NCI-H226 (cell line): ENCODE results near the gene SERPINC1.
A peak's percentile ranks its signal among the peaks of the same experiment; 100 is the strongest.
"Not testable (repeated sequence)": the region's sequence is repeated elsewhere in the genome, so short reads cannot be mapped to it uniquely, and the experiment has no call there.

Source experiments
- DNase-seq: peaks from one replicate; pipeline ENCODE4 v3.0.0-alpha.2; 2015

The SERPINC1 gene

GRCh38 chr1:173888749-173889148 lies 28.4 kb downstream of the SERPINC1 start:
- DNase-seq, result no peak

GRCh38 chr1:173887627-173888026 lies 29.5 kb downstream of the SERPINC1 start:
- DNase-seq, result no peak

GRCh38 chr1:173886746-173887611 lies 30.1 kb downstream of the SERPINC1 start:
- no peak for DNase-seq

DNA sequence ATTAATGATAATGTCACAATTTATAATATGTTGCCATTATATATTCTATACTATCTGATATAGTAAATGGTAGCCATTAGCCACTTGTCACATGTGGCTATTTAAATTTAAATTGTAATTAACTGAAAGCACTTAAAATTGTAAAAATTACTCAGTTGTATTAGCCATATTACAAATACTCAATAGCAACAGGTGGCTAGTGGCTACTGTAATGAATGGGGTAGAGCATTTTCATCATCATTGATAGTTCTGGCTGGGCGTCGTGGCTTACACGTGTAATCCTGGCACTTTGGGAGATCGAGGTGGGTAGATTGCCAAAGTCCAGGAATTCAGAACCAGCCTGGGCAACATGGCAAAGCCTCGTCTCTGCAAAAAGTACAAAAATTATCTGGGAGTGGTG lies 32.4 kb downstream of the SERPINC1 start:
- DNase-seq, result no peak

DNA sequence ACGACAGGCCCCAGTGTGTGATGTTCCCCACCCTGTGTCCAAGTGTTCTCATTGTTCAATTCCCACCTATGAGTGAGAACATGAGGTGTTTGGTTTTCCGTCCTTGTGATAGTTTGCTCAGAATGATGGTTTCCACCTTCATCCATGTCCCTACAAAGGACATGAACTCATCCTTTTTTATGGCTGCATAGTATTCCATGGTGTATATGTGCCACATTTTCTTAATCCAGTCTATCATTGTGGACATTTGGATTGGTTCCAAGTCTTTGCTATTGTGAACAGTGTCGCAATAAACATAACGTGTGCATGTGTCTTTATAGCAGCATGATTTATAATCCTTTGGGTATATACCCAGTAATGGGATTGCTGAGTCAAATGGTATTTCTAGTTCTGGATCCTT lies 36.0 kb downstream of the SERPINC1 start:
- DNase-seq, result not testable (repeated sequence)

DNA sequence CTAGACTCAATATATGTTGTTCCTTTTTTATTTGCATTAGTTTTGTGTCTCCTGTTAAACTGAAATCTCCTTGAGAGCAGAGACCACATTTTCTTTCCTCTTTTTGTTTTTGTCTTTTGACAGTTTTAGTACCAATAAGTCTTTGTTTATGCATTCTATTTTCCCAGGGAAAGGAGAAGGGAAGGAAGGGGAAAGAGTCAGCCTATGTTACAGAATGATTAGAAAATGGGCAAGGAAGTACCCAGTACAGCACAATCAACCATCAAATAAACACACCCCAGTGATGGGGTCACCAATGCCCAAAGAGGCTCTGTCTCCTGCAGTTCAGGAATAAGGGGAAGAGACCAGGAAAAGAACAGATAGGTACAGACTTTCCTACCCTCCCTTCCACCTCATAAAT lies 38.9 kb downstream of the SERPINC1 start:
- DNase-seq, result no peak

GRCh38 chr1:173876732-173877131 lies 40.4 kb downstream of the SERPINC1 start:
- no peak for DNase-seq

DNA sequence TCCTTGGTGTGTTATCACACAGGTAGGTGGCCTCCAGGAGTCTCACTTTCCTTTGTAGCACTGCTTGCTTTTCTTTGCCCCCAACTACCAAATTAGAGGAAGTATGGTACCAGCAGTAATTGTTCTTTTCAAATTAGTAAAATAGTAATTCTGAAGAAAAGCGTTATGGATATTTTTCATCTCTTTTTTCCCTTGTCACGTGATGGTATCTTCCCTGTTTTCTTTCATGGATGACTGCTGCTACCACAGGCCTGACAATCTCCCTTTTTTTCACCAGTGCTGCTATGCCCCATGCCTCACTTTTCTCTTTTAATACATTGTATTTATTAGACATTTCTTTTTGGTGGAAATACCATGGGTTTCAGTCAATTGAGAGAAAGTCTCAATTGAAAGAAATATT lies 45.6 kb downstream of the SERPINC1 start:
- DNase-seq, result no peak

- DNase-seq, result no peak
Measured at GRCh38 chr1:173871091-173871490, 46.0 kb downstream of the SERPINC1 start.

GRCh38 chr1:173870252-173871075 lies 46.7 kb downstream of the SERPINC1 start:
- no peak for DNase-seq

GRCh38 chr1:173869021-173869359 lies 48.1 kb downstream of the SERPINC1 start:
- no peak for DNase-seq

- DNase-seq, result peak; percentile 21
Measured at GRCh38 chr1:173868266-173869020, 48.7 kb downstream of the SERPINC1 start, which contains the start of gene ZBTB37. TSS of gene ZBTB37 (plus strand) at chr1:173868380. CDS start at chr1:173870226, 1,846 bp downstream.

- peak; percentile 98 for DNase-seq
Measured at GRCh38 chr1:173867753-173868265, 49.3 kb downstream of the SERPINC1 start, which contains the start of gene GAS5. TSS of gene GAS5 (minus strand) at chr1:173867989.

DNA sequence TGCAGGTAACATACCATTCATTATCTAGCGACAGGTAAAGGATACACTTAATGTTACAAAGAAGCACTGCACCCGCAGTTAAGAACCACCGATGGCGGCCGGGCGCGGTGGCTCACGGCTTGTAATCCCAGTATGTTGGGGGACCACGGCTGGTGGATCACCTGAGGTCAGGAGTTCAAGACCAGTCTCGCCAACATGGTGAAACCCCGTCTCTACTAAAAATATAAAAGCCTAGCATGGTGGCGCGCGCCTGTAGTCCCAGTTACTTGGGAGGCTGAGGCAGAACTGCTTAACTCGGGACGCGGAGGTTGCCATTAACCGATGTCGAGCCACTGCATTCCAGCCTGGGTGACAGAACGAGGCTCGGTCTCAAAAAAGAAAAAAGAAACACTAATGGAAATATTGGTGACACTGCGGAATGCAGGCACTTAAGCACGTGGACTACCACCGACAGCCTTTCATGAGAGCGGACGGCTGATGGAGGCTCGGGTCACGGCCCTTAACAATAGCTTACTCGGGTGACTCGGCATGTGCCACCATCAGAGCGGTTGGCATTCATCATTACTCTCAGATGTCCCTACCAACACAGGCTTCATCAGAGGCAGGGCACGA lies 49.9 kb downstream of the SERPINC1 start:
- DNase-seq, result no peak

DNA sequence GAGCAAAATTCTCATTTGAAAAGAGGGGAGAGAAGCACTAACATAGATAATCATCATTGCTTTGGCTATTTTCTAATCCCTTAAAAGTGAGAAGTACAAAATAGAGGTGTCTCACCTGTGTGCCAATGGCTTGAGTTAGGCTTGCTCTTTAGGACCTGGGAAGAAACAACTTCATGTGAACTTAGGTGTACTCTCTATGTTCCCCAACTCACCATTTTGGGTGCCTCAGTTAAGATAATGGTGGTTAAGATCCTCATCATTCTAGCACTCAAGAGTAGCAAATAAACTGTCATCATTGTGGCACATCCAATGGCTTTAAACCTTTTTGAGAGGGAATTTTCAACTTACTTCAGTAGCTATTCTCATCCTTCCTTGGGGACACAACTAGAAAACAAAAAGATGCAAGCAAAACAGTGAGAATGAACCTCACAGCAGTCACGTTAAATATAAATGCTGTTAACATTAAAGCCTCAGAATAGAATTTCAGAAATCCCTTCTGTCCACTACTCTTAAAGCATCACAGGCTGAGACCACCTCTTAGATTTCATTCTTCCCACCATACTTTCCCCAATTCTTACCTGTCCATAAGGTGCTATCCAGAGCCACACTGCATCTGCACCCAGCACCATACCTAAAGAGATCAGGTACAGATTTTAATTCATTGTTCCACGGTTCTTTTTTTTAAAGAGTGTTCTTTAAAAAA lies 50.6 kb downstream of the SERPINC1 start:
- DNase-seq, result no peak

- DNase-seq, result no peak
Measured at GRCh38 chr1:173865468-173866164, 51.5 kb downstream of the SERPINC1 start.

DNA sequence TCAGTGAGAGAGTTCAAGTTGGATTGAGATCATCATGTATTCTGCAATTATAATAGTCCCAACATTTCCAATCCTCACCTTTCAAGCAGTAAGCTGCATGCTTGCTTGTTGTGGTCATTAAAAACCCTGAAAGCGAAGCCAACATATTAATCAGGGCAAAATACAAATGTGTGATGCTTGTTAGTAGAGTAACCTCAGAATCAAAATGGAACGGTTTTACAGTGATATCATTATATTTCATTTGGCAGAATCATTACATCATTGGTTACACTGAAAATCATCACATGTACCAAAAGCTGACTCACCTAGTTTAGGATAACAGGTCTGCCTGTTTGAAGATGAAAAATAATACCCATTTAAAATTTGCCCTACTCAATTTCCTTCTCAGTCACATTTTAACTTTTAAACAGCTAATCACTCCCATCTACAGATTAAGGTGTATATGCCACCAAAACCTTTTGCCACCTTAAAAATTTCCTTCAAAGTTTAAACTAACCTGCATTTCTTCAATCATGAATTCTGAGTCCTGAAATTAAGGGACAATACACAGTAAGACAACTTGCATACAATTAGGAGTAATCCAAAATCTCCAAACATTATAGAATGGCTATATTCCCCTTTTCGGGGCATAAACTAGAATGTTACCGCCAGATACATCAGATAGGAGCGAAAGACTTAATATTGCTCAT lies 52.8 kb downstream of the SERPINC1 start:
- no peak for DNase-seq

DNA sequence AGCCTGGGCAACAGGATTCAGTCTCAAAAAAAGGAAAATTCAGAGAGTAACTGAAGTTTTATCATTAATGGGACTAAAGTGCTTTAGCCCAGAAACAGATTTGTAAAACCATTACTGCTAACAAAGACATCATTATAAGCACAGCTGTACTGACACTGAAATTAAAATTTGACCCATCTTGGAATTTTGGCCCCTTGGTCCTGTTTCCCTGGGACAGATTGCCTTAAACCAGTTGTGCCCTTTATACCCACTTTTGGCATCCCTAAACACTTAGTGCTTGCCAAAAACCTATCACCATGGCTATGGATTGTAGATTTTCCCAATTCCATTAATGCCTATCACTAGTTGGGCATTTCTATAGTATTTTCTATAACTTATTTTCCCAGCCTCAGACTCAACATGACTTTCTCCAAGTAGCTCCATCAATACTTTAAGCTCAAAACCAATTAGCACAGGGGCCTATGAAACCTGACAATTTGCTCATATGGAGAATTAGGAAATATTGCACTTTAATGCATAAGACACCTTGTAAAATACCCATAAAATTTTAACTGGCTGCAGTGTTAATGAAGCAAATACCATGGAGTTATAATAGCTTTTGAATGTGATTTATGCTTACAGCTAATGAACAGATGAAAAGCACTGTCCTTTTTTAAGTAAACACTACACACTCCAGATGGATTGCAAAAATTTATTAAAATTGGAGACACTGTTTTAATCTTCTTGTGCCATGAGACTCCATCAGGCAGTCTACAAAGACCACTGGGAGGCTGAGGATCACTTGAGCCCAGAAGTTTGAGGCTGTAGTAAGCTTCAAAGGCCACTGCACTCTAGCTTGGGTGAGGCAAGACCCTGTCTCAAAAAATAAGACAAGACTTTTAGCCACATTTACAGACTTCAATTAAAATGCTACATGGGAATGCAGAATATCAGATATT lies 53.6 kb downstream of the SERPINC1 start:
- no peak for DNase-seq

DNA sequence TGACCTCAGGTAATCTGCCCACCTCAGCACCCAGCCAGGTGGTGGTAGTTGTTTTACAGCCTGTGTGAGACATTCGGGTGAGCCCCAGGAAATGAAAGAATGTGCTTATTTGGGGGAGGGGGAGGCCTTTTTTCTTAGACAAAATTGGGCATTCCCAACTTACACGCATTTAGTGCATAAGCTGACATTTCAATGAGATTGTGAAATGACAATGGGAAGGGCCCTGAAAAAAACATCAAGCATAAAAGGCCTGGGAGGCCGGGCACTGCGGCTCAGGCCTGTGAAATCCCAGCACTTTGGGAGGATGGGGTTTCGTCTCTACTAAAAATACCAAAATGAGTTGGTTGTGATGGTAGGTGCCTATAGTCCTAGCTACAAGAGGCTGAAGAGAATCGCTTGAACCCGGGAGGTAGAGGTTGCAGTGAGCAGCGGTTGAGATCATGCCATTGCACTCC lies 54.3 kb downstream of the SERPINC1 start:
- no peak for DNase-seq
